Uterus (tissue), 2 donors: Measurements from ENCODE around the gene RPTN.

Experiments used
- POLR2A ChIP-seq, 2 donors: fragments of 450-650 bp; IDR thresholded peaks; one replicate each; pipeline ENCODE4 v1.6.1; 2016; ENCODE audit warnings: antibody characterized with exemption in 2 of 2, mild to moderate bottlenecking in 1 of 2, moderate library complexity in 1 of 2
- TF ChIP-seq, protein P1 (sequence below), 4 experiments: fragments of 200-600 bp in 2 of 4; fragments of 450-650 bp in 2 of 4; sonication (generic) in 2 of 4; IDR thresholded peaks; one replicate each; pipeline ENCODE4 v1.5.1; 2016 to 2019; ENCODE audit warnings: antibody characterized with exemption in 4 of 4, mild to moderate bottlenecking in 2 of 4, moderate library complexity in 1 of 4

- TF ChIP-seq, protein P1, sequence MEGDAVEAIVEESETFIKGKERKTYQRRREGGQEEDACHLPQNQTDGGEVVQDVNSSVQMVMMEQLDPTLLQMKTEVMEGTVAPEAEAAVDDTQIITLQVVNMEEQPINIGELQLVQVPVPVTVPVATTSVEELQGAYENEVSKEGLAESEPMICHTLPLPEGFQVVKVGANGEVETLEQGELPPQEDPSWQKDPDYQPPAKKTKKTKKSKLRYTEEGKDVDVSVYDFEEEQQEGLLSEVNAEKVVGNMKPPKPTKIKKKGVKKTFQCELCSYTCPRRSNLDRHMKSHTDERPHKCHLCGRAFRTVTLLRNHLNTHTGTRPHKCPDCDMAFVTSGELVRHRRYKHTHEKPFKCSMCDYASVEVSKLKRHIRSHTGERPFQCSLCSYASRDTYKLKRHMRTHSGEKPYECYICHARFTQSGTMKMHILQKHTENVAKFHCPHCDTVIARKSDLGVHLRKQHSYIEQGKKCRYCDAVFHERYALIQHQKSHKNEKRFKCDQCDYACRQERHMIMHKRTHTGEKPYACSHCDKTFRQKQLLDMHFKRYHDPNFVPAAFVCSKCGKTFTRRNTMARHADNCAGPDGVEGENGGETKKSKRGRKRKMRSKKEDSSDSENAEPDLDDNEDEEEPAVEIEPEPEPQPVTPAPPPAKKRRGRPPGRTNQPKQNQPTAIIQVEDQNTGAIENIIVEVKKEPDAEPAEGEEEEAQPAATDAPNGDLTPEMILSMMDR (IDR thresholded peaks at IDR 0.05) = no peak
- no peak for TF ChIP-seq POLR2A (IDR thresholded peaks at IDR 0.05)
These were observed 20.5 kb upstream of the RPTN start for GRCh38 chr1:152179566-152179965.
